IMR-90 (cell line): ENCODE results near the gene GALNT4.

Experiments
- BHLHE40 ChIP-seq: fragments of 150-350 bp; IDR thresholded peaks from 2 replicates; pipeline ENCODE4 v1.6.1; 2016; ENCODE audit warnings: mild to moderate bottlenecking, low read depth, low read length
- CEBPB ChIP-seq: IDR thresholded peaks from 2 replicates; pipeline ENCODE4 v1.6.1; 2012; ENCODE audit warnings: low read depth, low read length, improper control_type of control experiment
- CHD1 ChIP-seq: IDR thresholded peaks from 2 replicates; pipeline ENCODE4 v1.6.1; 2012; ENCODE audit warnings: low read depth, low read length, improper control_type of control experiment
- MAFK ChIP-seq: IDR thresholded peaks from 2 replicates; pipeline ENCODE4 v1.6.1; 2012; ENCODE audit warnings: low read depth, low read length, improper control_type of control experiment
- MAZ ChIP-seq: IDR thresholded peaks from 2 replicates; pipeline ENCODE4 v1.6.1; 2012; ENCODE audit warnings: low read depth, mild to moderate bottlenecking, low read length, improper control_type of control experiment, moderate library complexity, borderline replicate concordance
- MXI1 ChIP-seq: IDR thresholded peaks from 2 replicates; pipeline ENCODE4 v1.6.1; 2012; ENCODE audit warnings: low read depth, mild to moderate bottlenecking, low read length, moderate library complexity, borderline replicate concordance
- POLR2A ChIP-seq: IDR thresholded peaks from 2 replicates; pipeline ENCODE4 v1.6.1; 2012; ENCODE audit warnings: mild to moderate bottlenecking, low read depth, low read length
- RAD21 ChIP-seq: IDR thresholded peaks from 2 replicates; pipeline ENCODE4 v1.6.1; 2012; ENCODE audit warnings: low read length, improper control_type of control experiment
- RCOR1 ChIP-seq: IDR thresholded peaks from 2 replicates; pipeline ENCODE4 v1.6.1; 2012; ENCODE audit warnings: mild to moderate bottlenecking, low read length, improper control_type of control experiment; ENCODE audit not compliant: insufficient replicate concordance
- TF ChIP-seq, protein P1 (sequence below): fragments of 150-350 bp; IDR thresholded peaks from 2 replicates; pipeline ENCODE4 v1.6.1; 2017; ENCODE audit warnings: mild to moderate bottlenecking, antibody characterized with exemption, low read length, low read depth
- TF ChIP-seq, protein P2 (sequence below): conservative IDR thresholded peaks from 2 replicates; pipeline ENCODE4 v1.5.1; 2012; ENCODE audit warnings: mild to moderate bottlenecking, low read depth, low read length, improper control_type of control experiment
- TF ChIP-seq, protein P3 (sequence below): fragments of 150-350 bp; IDR thresholded peaks from 2 replicates; pipeline ENCODE4 v1.6.1; 2016; ENCODE audit warnings: low read depth, mild to moderate bottlenecking, low read length, moderate library complexity, borderline replicate concordance

- TF ChIP-seq, protein P1, sequence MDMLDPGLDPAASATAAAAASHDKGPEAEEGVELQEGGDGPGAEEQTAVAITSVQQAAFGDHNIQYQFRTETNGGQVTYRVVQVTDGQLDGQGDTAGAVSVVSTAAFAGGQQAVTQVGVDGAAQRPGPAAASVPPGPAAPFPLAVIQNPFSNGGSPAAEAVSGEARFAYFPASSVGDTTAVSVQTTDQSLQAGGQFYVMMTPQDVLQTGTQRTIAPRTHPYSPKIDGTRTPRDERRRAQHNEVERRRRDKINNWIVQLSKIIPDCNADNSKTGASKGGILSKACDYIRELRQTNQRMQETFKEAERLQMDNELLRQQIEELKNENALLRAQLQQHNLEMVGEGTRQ: no peak
- TF ChIP-seq, protein P2, sequence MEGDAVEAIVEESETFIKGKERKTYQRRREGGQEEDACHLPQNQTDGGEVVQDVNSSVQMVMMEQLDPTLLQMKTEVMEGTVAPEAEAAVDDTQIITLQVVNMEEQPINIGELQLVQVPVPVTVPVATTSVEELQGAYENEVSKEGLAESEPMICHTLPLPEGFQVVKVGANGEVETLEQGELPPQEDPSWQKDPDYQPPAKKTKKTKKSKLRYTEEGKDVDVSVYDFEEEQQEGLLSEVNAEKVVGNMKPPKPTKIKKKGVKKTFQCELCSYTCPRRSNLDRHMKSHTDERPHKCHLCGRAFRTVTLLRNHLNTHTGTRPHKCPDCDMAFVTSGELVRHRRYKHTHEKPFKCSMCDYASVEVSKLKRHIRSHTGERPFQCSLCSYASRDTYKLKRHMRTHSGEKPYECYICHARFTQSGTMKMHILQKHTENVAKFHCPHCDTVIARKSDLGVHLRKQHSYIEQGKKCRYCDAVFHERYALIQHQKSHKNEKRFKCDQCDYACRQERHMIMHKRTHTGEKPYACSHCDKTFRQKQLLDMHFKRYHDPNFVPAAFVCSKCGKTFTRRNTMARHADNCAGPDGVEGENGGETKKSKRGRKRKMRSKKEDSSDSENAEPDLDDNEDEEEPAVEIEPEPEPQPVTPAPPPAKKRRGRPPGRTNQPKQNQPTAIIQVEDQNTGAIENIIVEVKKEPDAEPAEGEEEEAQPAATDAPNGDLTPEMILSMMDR: no peak
- TF ChIP-seq POLR2A (no peak), MAFK (no peak), RCOR1 (no peak), RAD21 (no peak), BHLHE40 (no peak), MAZ (no peak), MXI1 (no peak), CEBPB (no peak), CHD1 (no peak)
- TF ChIP-seq, protein P3, sequence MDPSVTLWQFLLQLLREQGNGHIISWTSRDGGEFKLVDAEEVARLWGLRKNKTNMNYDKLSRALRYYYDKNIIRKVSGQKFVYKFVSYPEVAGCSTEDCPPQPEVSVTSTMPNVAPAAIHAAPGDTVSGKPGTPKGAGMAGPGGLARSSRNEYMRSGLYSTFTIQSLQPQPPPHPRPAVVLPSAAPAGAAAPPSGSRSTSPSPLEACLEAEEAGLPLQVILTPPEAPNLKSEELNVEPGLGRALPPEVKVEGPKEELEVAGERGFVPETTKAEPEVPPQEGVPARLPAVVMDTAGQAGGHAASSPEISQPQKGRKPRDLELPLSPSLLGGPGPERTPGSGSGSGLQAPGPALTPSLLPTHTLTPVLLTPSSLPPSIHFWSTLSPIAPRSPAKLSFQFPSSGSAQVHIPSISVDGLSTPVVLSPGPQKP: no peak
These were observed 16.0 kb upstream of the GALNT4 start for GRCh38 chr12:89540586-89540985.
